ENCODE results near the gene TBL3. TPM values are rescaled to one million over a fixed set of nuclear protein-coding genes. Genes with fewer than 3 reads are reported as not detected.
A peak's percentile ranks its signal among the peaks of the same experiment; 100 is the strongest.

TBL3 gene
- total RNA-seq, 1 experiment from 2014 or later, result 42.4 TPM

GRCh38 chr16:1981398-1981836, 9.6 kb downstream of the TBL3 start, which contains the start of gene NOXO1:
Gene NOXO1, minus strand, starts transcription at chr16:1981469. Its CDS starts 290 bp downstream, at chr16:1981179.
- Histone ChIP-seq H3K4me1 (ENCODE audit: control insufficient read depth, insufficient read depth, low read length) (peaks cover 46% of the 10 kb centered on the region), H3K27me3 (ENCODE audit: control insufficient read depth, insufficient read depth, low read length) (no peaks in the 10 kb centered on the region)
- CTCF ChIA-PET, result interaction anchor here (0.6 kb wide), 1 partner anchor 158 kb away, joined by 13 read pairs; no protein-coding TSS in a partner anchor

GRCh38 chr16:1982013-1982433, 10.2 kb downstream of the TBL3 start:
- H3K4me1 ChIP-seq (ENCODE audit: control insufficient read depth, insufficient read depth, low read length), result peaks cover 46% of the 10 kb centered on the region
- intact Hi-C loops (cut with micrococcal nuclease; ENCODE audit: unreplicated experiment) (no loop called here), in situ Hi-C loops (cut with HindIII; ENCODE audit: low pct_unique_long_range_greater_than_20kb, low sequenced_read_pairs) (no loop called here)
- no TSS peak for BruUV-seq (replicated peaks)
- no peaks in the 10 kb centered on the region for H3K9me3 ChIP-seq (ENCODE audit: control insufficient read depth, insufficient read depth, low read depth, low read length)
- H3K27me3 ChIP-seq (ENCODE audit: control insufficient read depth, insufficient read depth, low read length), result no peaks in the 10 kb centered on the region
- CTCF ChIA-PET, result no interaction called here
- no peak overlapping the region for H3K4me3 ChIP-seq (ENCODE audit: low read depth in 2 of 2, low read length in 2 of 2)
- H3K36me3 ChIP-seq (ENCODE audit: control insufficient read depth, insufficient read depth, low read length), result peaks cover 9% of the 10 kb centered on the region; the same call in 1 of the 2 replicates
- 0 out of 2 replicates have a peak, but pooled peaks have one; percentile 37 for TF ChIP-seq POLR2AphosphoS5 (IDR thresholded peaks at IDR 0.05; ENCODE audit: low read depth, low read length)
- TF ChIP-seq, protein P1, sequence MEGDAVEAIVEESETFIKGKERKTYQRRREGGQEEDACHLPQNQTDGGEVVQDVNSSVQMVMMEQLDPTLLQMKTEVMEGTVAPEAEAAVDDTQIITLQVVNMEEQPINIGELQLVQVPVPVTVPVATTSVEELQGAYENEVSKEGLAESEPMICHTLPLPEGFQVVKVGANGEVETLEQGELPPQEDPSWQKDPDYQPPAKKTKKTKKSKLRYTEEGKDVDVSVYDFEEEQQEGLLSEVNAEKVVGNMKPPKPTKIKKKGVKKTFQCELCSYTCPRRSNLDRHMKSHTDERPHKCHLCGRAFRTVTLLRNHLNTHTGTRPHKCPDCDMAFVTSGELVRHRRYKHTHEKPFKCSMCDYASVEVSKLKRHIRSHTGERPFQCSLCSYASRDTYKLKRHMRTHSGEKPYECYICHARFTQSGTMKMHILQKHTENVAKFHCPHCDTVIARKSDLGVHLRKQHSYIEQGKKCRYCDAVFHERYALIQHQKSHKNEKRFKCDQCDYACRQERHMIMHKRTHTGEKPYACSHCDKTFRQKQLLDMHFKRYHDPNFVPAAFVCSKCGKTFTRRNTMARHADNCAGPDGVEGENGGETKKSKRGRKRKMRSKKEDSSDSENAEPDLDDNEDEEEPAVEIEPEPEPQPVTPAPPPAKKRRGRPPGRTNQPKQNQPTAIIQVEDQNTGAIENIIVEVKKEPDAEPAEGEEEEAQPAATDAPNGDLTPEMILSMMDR (IDR thresholded peaks at IDR 0.05), result no peak
- TF ChIP-seq, protein P2, sequence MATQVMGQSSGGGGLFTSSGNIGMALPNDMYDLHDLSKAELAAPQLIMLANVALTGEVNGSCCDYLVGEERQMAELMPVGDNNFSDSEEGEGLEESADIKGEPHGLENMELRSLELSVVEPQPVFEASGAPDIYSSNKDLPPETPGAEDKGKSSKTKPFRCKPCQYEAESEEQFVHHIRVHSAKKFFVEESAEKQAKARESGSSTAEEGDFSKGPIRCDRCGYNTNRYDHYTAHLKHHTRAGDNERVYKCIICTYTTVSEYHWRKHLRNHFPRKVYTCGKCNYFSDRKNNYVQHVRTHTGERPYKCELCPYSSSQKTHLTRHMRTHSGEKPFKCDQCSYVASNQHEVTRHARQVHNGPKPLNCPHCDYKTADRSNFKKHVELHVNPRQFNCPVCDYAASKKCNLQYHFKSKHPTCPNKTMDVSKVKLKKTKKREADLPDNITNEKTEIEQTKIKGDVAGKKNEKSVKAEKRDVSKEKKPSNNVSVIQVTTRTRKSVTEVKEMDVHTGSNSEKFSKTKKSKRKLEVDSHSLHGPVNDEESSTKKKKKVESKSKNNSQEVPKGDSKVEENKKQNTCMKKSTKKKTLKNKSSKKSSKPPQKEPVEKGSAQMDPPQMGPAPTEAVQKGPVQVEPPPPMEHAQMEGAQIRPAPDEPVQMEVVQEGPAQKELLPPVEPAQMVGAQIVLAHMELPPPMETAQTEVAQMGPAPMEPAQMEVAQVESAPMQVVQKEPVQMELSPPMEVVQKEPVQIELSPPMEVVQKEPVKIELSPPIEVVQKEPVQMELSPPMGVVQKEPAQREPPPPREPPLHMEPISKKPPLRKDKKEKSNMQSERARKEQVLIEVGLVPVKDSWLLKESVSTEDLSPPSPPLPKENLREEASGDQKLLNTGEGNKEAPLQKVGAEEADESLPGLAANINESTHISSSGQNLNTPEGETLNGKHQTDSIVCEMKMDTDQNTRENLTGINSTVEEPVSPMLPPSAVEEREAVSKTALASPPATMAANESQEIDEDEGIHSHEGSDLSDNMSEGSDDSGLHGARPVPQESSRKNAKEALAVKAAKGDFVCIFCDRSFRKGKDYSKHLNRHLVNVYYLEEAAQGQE (IDR thresholded peaks at IDR 0.05; ENCODE audit: insufficient read depth in 1 of 2, low read depth in 2 of 2, low read length in 1 of 2), result no peak
- 0 out of 2 replicates have a peak, but pooled peaks have one; percentile 20 for TF ChIP-seq TCF7L2 (IDR thresholded peaks at IDR 0.05; ENCODE audit: low read depth, low read length)
- no peak for TF ChIP-seq SIN3A (IDR thresholded peaks at IDR 0.05; ENCODE audit: borderline replicate concordance, insufficient read depth, low read depth, low read length)
- peak; percentile 20 for ATAC-seq
- POLR2A ChIA-PET, result interaction anchor here (0.5 to 1.2 kb wide), 2 partner anchors 17 to 59 kb away, joined by 4 to 5 read pairs; partner anchors contain the start of gene RPS2
- H3K27ac ChIP-seq (ENCODE audit: low read length), result peak overlapping the region; percentile 62
- DNase-seq (ENCODE audit: low read depth, low spot score), result no peak

More at GRCh38 chr16:1981398-1981836, 9.6 kb downstream of the TBL3 start, which contains the start of gene NOXO1:
- Histone ChIP-seq H3K27ac (ENCODE audit: low read length) (peak within 1 kb of the TSS; percentile 62), H3K4me3 (ENCODE audit: low read depth in 2 of 2, low read length in 2 of 2) (no peak within 1 kb of the TSS), H3K36me3 (ENCODE audit: control insufficient read depth, insufficient read depth, low read length) (peaks cover 9% of the 10 kb centered on the region; the same call in 1 of the 2 replicates), H3K9me3 (ENCODE audit: control insufficient read depth, insufficient read depth, low read depth, low read length) (no peaks in the 10 kb centered on the region)
- in situ Hi-C loops (cut with HindIII; ENCODE audit: low pct_unique_long_range_greater_than_20kb, low sequenced_read_pairs), result no loop called here
- DNase-seq (ENCODE audit: low read depth, low spot score) (no peak), ATAC-seq (no peak)
- no TSS peak for BruUV-seq (replicated peaks)
- TF ChIP-seq SIN3A (IDR thresholded peaks at IDR 0.05; ENCODE audit: borderline replicate concordance, insufficient read depth, low read depth, low read length), result no peak
- TF ChIP-seq, protein P2 (IDR thresholded peaks at IDR 0.05; ENCODE audit: insufficient read depth in 1 of 2, low read depth in 2 of 2, low read length in 1 of 2), result no peak
- TF ChIP-seq, protein P1 (IDR thresholded peaks at IDR 0.05), result no peak
- TF ChIP-seq POLR2AphosphoS5 (IDR thresholded peaks at IDR 0.05; ENCODE audit: low read depth, low read length), result no peak
- no peak for TF ChIP-seq TCF7L2 (IDR thresholded peaks at IDR 0.05; ENCODE audit: low read depth, low read length)
- POLR2A ChIA-PET, result interaction anchor here (1.2 kb wide), 1 partner anchor 17 kb away, joined by 5 read pairs; the partner anchor contains the start of gene RPS2
- intact Hi-C loops (cut with micrococcal nuclease; ENCODE audit: unreplicated experiment), result no loop called here
